HepG2 (cell line): Measurements from ENCODE around the gene IRS1. TPM values are rescaled to one million over a fixed set of nuclear protein-coding genes. Genes with fewer than 3 reads are reported as not detected.

ENCODE experiments used
- ARID2 ChIP-seq: sonication (generic); formaldehyde crosslinking; IDR thresholded peaks from 2 replicates; pipeline ENCODE4 v1.8.1; 2022; ENCODE audit warnings: mild to moderate bottlenecking, missing genetic modification reagents, borderline replicate concordance
- BORCS8-MEF2B ChIP-seq: sonication (generic); formaldehyde crosslinking; IDR thresholded peaks from 2 replicates; pipeline ENCODE4 v1.8.0; 2022; ENCODE audit warnings: mild to moderate bottlenecking, missing genetic modification reagents
- CENPX ChIP-seq: sonication (generic); formaldehyde crosslinking; IDR thresholded peaks from 2 replicates; pipeline ENCODE4 v1.9.0; 2021; ENCODE audit warnings: mild to moderate bottlenecking, missing genetic modification reagents, moderate library complexity
- CREM ChIP-seq, 2 experiments: sonication (generic) in 1 of 2; formaldehyde crosslinking in 1 of 2; IDR thresholded peaks; 2 replicates each; pipeline versions ENCODE4 v1.4.0 to v1.6.1; 2016 to 2020; ENCODE audit warnings: antibody characterized with exemption in 1 of 2, mild to moderate bottlenecking in 1 of 2, missing genetic modification reagents in 1 of 2
- DRAP1 ChIP-seq: IDR thresholded peaks from 2 replicates; pipeline ENCODE4 v1.6.1; 2016; ENCODE audit warnings: missing genetic modification reagents, missing compliant biosample characterization
- FIP1L1 ChIP-seq: fragments of 200-400 bp; formaldehyde crosslinking; IDR thresholded peaks from 2 replicates; pipeline ENCODE4 v1.6.1; 2018; ENCODE audit warnings: low read depth, mild to moderate bottlenecking, low read length, moderate library complexity, borderline replicate concordance; ENCODE audit not compliant: insufficient read depth
- GTF3A ChIP-seq: sonication (generic); formaldehyde crosslinking; conservative IDR thresholded peaks from 2 replicates; pipeline ENCODE4 v1.4.0; 2020; ENCODE audit warnings: mild to moderate bottlenecking, missing genetic modification reagents
- HMG20B ChIP-seq: conservative IDR thresholded peaks from 2 replicates; pipeline ENCODE4 v1.6.1; 2016; ENCODE audit warnings: missing genetic modification reagents, missing compliant biosample characterization
- HNF1B ChIP-seq: sonication (generic); formaldehyde crosslinking; IDR thresholded peaks from 2 replicates; pipeline ENCODE4 v1.5.1; 2020; ENCODE audit warnings: mild to moderate bottlenecking, moderate library complexity, missing genetic modification reagents
- KAT7 ChIP-seq: IDR thresholded peaks from 2 replicates; pipeline ENCODE4 v1.6.1; 2018; ENCODE audit warnings: borderline replicate concordance, missing compliant biosample characterization
- KDM1A ChIP-seq: IDR thresholded peaks from 2 replicates; pipeline ENCODE4 v1.6.1; 2016; ENCODE audit warnings: missing compliant biosample characterization
- KMT2B ChIP-seq: IDR thresholded peaks from 2 replicates; pipeline ENCODE4 v1.6.1; 2016; ENCODE audit warnings: missing genetic modification reagents, missing compliant biosample characterization
- MIXL1 ChIP-seq: IDR thresholded peaks from 2 replicates; pipeline ENCODE4 v1.6.1; 2016
- PLRG1 ChIP-seq: fragments of 450-650 bp; conservative IDR thresholded peaks from 2 replicates; pipeline ENCODE4 v1.6.1; 2016
- RARA ChIP-seq: IDR thresholded peaks from 2 replicates; pipeline ENCODE4 v1.6.1; 2016; ENCODE audit warnings: missing genetic modification reagents, missing compliant biosample characterization
- SAFB2 ChIP-seq: sonication (generic); formaldehyde crosslinking; IDR thresholded peaks from 2 replicates; pipeline ENCODE4 v1.5.1; 2020; ENCODE audit warnings: missing genetic modification reagents, low read depth, mild to moderate bottlenecking, borderline replicate concordance
- SP140L ChIP-seq: sonication (generic); formaldehyde crosslinking; IDR thresholded peaks from 2 replicates; pipeline ENCODE4 v1.4.0; 2020; ENCODE audit warnings: missing genetic modification reagents, borderline replicate concordance
- TCF7 ChIP-seq: sonication (generic); IDR thresholded peaks from 2 replicates; pipeline ENCODE4 v1.6.1; 2016; ENCODE audit warnings: antibody characterized with exemption, low read depth
- TGIF2 ChIP-seq: IDR thresholded peaks from 2 replicates; pipeline ENCODE4 v1.6.1; 2016; ENCODE audit warnings: control low read depth, missing compliant biosample characterization
- TOE1 ChIP-seq: sonication (generic); formaldehyde crosslinking; IDR thresholded peaks from 2 replicates; pipeline ENCODE4 v1.4.0; 2020; ENCODE audit warnings: mild to moderate bottlenecking, missing genetic modification reagents
- ZFP36L2 ChIP-seq: sonication (generic); formaldehyde crosslinking; IDR thresholded peaks from 2 replicates; pipeline ENCODE4 v1.4.0; 2020; ENCODE audit warnings: missing genetic modification reagents
- ZNF432 ChIP-seq: sonication (generic); formaldehyde crosslinking; IDR thresholded peaks from 2 replicates; pipeline ENCODE4 v1.5.0; 2020; ENCODE audit warnings: missing genetic modification reagents, mild to moderate bottlenecking, borderline replicate concordance
- ZNF460 ChIP-seq: sonication (generic); formaldehyde crosslinking; IDR thresholded peaks from 2 replicates; pipeline ENCODE4 v1.5.1; 2020; ENCODE audit warnings: missing genetic modification reagents, mild to moderate bottlenecking, borderline replicate concordance
- ZNF547 ChIP-seq: sonication (generic); formaldehyde crosslinking; IDR thresholded peaks from 2 replicates; pipeline ENCODE4 v1.5.1; 2020; ENCODE audit warnings: mild to moderate bottlenecking, missing genetic modification reagents
- ZNF605 ChIP-seq: sonication (generic); formaldehyde crosslinking; IDR thresholded peaks from 2 replicates; pipeline ENCODE4 v1.8.0; 2022; ENCODE audit warnings: mild to moderate bottlenecking, missing genetic modification reagents
- ZSCAN29 ChIP-seq: sonication (generic); formaldehyde crosslinking; conservative IDR thresholded peaks from 2 replicates; pipeline ENCODE4 v1.4.0; 2020; ENCODE audit warnings: mild to moderate bottlenecking, missing genetic modification reagents
- polyA plus RNA-seq, 8 experiments: library from polyadenylated mRNA; depleted of rRNA in 3 of 8; stranded (reverse) in 7 of 8; unstranded in 1 of 8; fragments of >200 nt; fragmentation: Illumina TruSeq in 4 of 8; extraction: Trizol in 4 of 8; gene quantifications; 2 replicates each; pipeline versions ENCODE4 v1.2.1 to v1.2.3, GENCODE V29; 2011 to 2016; ENCODE audit warnings: low read depth in 4 of 8, missing spikeins in 1 of 8, mixed read lengths in 1 of 8; ENCODE audit not compliant: insufficient read depth in 1 of 8
- total RNA-seq, 5 experiments: library from RNA; depleted of rRNA; stranded (reverse); fragments of >200 nt; fragmentation: Illumina TruSeq; extraction: Trizol; gene quantifications; 2 replicates each; pipeline ENCODE4 v1.2.3, GENCODE V29; 2016; ENCODE audit warnings: low read depth in 1 of 5

The IRS1 gene
- total and polyA plus RNA-seq, 2 of the 13 experiments (the other 11 are each of a cell fraction or from before 2014, with no cell fraction given) = 8.7 to 9.0 TPM

GRCh38 chr2:226738821-226739544 is 60.6 kb downstream of the IRS1 start (continued):
- TF ChIP-seq ARID2 (CRISPR knock-in tag) = no peak
- no peak for TF ChIP-seq CENPX (CRISPR knock-in tag)
- TF ChIP-seq ZNF605 (CRISPR knock-in tag) = 0 out of 2 replicates have a peak, but pooled peaks have one; percentile 28
- peak; percentile 32 for TF ChIP-seq CREM (IDR thresholded peaks at IDR 0.05)
- no peak for TF ChIP-seq CREM (CRISPR knock-in tag; IDR thresholded peaks at IDR 0.05)
- TF ChIP-seq ZNF547 (CRISPR knock-in tag) = peak; percentile 36; the same call in 1 of the 2 replicates
- TF ChIP-seq RARA (CRISPR knock-in tag) = 0 out of 2 replicates have a peak, but pooled peaks have one; percentile 5
- TF ChIP-seq ZNF460 (CRISPR knock-in tag) = no peak
- TF ChIP-seq HMG20B (CRISPR knock-in tag) = no peak
- no peak for TF ChIP-seq KMT2B
- peak; percentile 11; the same call in 1 of the 2 replicates for TF ChIP-seq TCF7
- TF ChIP-seq ZSCAN29 (CRISPR knock-in tag) = no peak
- TF ChIP-seq TOE1 (CRISPR knock-in tag) = 0 out of 2 replicates have a peak, but pooled peaks have one; percentile 51
- no peak for TF ChIP-seq SP140L (CRISPR knock-in tag)
- no peak for TF ChIP-seq BORCS8-MEF2B
- TF ChIP-seq FIP1L1 = no peak
- TF ChIP-seq ZFP36L2 (CRISPR knock-in tag) = no peak
- TF ChIP-seq MIXL1 (CRISPR knock-in tag) = 0 out of 2 replicates have a peak, but pooled peaks have one; percentile 9
- peak; percentile 36; the same call in 1 of the 2 replicates for TF ChIP-seq KDM1A (CRISPR knock-in tag)
- TF ChIP-seq ZNF432 (CRISPR knock-in tag) = no peak
- TF ChIP-seq TGIF2 (CRISPR knock-in tag) = no peak
- TF ChIP-seq GTF3A (CRISPR knock-in tag) = no peak
- TF ChIP-seq KAT7 (CRISPR knock-in tag) = no peak
- no peak for TF ChIP-seq PLRG1
- peak; percentile 36 for TF ChIP-seq DRAP1 (CRISPR knock-in tag)
- TF ChIP-seq SAFB2 (CRISPR knock-in tag) = 0 out of 2 replicates have a peak, but pooled peaks have one; percentile 70
- no peak for TF ChIP-seq HNF1B (CRISPR knock-in tag)
